ENCODE data around the gene ODF2. TPM values are rescaled to one million over a fixed set of nuclear protein-coding genes. Genes with fewer than 3 reads are reported as not detected.

Gene ODF2
- total and polyA plus RNA-seq, 9 donors = 9.7 to 26.5 (median 20.3) TPM

DNA sequence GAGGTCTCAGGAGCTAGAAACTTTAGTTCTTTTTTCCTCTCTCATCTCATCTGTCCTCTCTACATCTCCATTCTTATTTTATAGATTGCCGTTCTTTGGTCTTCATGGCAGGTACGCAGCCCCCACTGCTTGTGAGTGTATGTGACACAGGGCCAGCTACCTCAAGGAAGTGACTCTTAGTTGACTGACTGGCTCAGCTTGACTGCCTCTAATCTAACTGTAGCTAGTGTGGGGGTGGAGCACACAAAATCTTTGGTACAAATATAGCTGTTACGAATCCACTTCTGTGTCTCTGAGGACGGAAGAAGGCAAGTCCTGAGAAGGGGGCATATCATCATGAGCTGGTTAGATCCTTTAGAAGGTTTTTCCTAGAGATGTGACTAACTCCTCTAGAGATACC, 76.8 kb downstream of the ODF2 start:
- Histone ChIP-seq H3K27ac (no peak overlapping the region), H3K9me3 (no peaks in the 10 kb centered on the region), H3K36me3 (no peaks in the 10 kb centered on the region), H3K27me3 (no peaks in the 10 kb centered on the region), H3K4me3 (no peak overlapping the region), H3K4me1 (ENCODE audit: insufficient read depth) (no peaks in the 10 kb centered on the region)
- intact Hi-C loops (cut with DNase I) = no loop called here
- TF ChIP-seq POLR2A (IDR thresholded peaks at IDR 0.05) (no peak), EP300 (IDR thresholded peaks at IDR 0.05) (no peak)
- TF ChIP-seq, protein P1, sequence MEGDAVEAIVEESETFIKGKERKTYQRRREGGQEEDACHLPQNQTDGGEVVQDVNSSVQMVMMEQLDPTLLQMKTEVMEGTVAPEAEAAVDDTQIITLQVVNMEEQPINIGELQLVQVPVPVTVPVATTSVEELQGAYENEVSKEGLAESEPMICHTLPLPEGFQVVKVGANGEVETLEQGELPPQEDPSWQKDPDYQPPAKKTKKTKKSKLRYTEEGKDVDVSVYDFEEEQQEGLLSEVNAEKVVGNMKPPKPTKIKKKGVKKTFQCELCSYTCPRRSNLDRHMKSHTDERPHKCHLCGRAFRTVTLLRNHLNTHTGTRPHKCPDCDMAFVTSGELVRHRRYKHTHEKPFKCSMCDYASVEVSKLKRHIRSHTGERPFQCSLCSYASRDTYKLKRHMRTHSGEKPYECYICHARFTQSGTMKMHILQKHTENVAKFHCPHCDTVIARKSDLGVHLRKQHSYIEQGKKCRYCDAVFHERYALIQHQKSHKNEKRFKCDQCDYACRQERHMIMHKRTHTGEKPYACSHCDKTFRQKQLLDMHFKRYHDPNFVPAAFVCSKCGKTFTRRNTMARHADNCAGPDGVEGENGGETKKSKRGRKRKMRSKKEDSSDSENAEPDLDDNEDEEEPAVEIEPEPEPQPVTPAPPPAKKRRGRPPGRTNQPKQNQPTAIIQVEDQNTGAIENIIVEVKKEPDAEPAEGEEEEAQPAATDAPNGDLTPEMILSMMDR (IDR thresholded peaks at IDR 0.05) = no peak
- 89 to 92% (median 91%) methylated on average over 4 of the region's 4 CpGs for WGBS, 3 donors
- no peak for DNase-seq

DNA sequence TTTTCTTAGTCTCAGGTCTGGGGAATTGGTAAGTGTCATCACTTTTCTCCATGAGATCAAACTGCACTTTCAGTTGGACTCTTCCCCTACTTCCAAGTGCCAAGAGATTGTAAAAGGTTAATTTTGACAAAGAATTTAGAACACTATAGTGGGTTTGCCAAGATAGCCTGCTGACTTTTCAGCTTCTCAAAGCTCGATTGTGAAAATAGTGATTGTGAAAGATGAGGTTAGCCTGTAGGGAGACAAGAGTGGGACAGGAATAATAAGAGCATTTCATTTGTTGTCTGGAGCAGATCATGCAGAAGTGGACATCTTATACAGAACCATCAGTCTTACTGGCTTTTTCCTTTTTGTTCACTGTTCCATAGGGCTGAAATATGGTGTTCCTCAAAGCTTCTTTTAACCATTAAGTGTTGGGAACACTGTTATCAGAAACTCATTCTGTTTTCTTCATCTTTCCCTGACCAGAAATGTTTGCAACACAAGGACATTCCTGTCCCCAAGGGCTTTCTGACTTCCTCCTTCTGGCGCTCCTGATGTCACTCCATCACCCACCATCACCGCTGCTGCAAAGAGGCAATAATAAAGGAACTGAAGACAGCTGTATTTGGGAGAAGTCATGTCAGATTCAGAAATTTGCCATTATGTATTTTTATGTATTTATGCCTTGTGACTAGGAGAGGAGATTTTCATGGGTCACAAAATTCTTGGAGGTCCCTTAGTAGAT, 85.0 kb downstream of the ODF2 start:
- Histone ChIP-seq H3K27me3 (no peaks in the 10 kb centered on the region), H3K27ac (no peak overlapping the region), H3K36me3 (no peaks in the 10 kb centered on the region), H3K4me3 (no peak overlapping the region), H3K9me3 (no peaks in the 10 kb centered on the region), H3K4me1 (ENCODE audit: insufficient read depth) (no peaks in the 10 kb centered on the region)
- WGBS, 3 donors = 68 to 71% (median 69%) methylated on average over 3 of the region's 3 CpGs
- intact Hi-C loops (cut with DNase I) = no loop called here
- no peak for DNase-seq
- TF ChIP-seq, protein P1 (IDR thresholded peaks at IDR 0.05) = no peak
- TF ChIP-seq EP300 (IDR thresholded peaks at IDR 0.05) (no peak), POLR2A (IDR thresholded peaks at IDR 0.05) (no peak)

DNA sequence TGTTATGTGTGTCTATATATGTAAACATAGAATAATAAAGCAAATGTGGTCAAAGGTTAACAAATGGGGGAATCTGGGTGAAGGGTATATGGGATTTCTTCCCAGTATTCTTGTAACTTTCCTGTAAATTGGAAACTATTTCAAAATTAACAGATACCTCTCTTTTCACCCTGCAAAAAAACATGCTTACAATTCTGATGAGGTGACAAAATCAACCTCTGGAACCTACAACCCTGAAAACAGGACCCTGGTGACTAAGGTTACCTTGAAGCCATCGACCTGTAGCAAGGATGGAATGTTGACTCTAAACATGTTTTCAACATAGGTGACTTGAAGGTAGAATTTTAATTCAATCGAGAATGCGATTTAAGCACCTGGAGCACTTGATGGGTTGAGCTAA, 90.7 kb downstream of the ODF2 start:
- intact Hi-C loops (cut with DNase I) = loop anchor here in 1 of 4 donors (5.0 kb wide), 1 partner anchor 44 kb away; the partner anchor contains the start of gene GLE1
- Histone ChIP-seq H3K4me3 (no peak overlapping the region), H3K27me3 (no peaks in the 10 kb centered on the region), H3K27ac (no peak overlapping the region), H3K9me3 (no peaks in the 10 kb centered on the region), H3K36me3 (no peaks in the 10 kb centered on the region), H3K4me1 (ENCODE audit: insufficient read depth) (peaks cover 2% of the 10 kb centered on the region)
- TF ChIP-seq, protein P1 (IDR thresholded peaks at IDR 0.05) = no peak
- TF ChIP-seq EP300 (IDR thresholded peaks at IDR 0.05) (no peak), POLR2A (IDR thresholded peaks at IDR 0.05) (no peak)
- DNase-seq = no peak
- 80 to 97% (median 80%) methylated on average over 3 of the region's 3 CpGs for WGBS, 3 donors

DNA sequence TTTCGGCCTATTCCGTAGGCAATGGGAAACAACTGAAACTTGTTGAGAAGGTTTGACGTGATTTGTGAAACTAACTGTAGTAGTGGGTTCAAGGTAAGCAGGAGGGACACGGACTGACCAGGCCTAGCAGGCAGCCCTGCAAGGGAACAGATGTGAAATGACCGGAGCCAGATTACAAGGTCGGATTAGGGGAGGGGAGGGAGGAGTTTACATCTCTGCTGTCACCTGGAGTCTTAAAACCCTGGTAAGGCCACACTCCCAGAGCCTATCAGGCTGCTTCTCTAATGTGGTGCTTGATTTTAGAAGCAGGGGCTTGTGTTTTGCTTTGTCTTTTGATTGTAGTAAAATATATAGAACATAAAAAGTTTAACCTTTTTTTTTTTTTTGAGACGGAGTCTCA, 93.1 kb downstream of the ODF2 start:
- peaks cover 2% of the 10 kb centered on the region for H3K4me1 ChIP-seq (ENCODE audit: insufficient read depth)
- no peaks in the 10 kb centered on the region for H3K9me3 ChIP-seq
- H3K4me3 ChIP-seq = no peak overlapping the region
- H3K27me3 ChIP-seq = no peaks in the 10 kb centered on the region
- no peaks in the 10 kb centered on the region for H3K36me3 ChIP-seq
- H3K27ac ChIP-seq = no peak overlapping the region
- TF ChIP-seq, protein P1 (IDR thresholded peaks at IDR 0.05) = no peak
- TF ChIP-seq EP300 (IDR thresholded peaks at IDR 0.05) (no peak), POLR2A (IDR thresholded peaks at IDR 0.05) (no peak)
- intact Hi-C loops (cut with DNase I) = loop anchor here in 1 of 4 donors (5.0 kb wide), 1 partner anchor 47 kb away; the partner anchor contains the start of gene GLE1
- 81 to 89% (median 85%) methylated on average over 7 of the region's 7 CpGs for WGBS, 3 donors
- no peak for DNase-seq

Data from ovary (tissue), 9 donors.